ENCODE measurements around the gene PIK3R5.
"Not testable (repeated sequence)": the region's sequence is repeated elsewhere in the genome, so short reads cannot be mapped to it uniquely, and the experiment has no call there.

PIK3R5 gene

GRCh38 chr17:8985054-8985701 is 19.7 kb upstream of the PIK3R5 start:
- no peak for TF ChIP-seq CTCF (IDR thresholded peaks at IDR 0.05; ENCODE audit: low read depth, low read length, missing control alignments)
- DNase-seq (ENCODE audit: low read depth) = no peak
- no peak overlapping the region for H3K4me3 ChIP-seq (ENCODE audit: low read depth, low read length)
- in situ Hi-C loops (cut with HindIII; ENCODE audit: low sequenced_read_pairs) = no loop called here

GRCh38 chr17:8984225-8984624 is 18.7 kb upstream of the PIK3R5 start:
- DNase-seq (ENCODE audit: low read depth); H3K4me3 ChIP-seq (ENCODE audit: low read depth, low read length); in situ Hi-C loops (cut with HindIII; ENCODE audit: low sequenced_read_pairs): not testable (repeated sequence)

- TF ChIP-seq CTCF (IDR thresholded peaks at IDR 0.05; ENCODE audit: low read depth, low read length, missing control alignments) = no peak
- no peak overlapping the region for H3K4me3 ChIP-seq (ENCODE audit: low read depth, low read length)
- no peak for DNase-seq (ENCODE audit: low read depth)
- in situ Hi-C loops (cut with HindIII; ENCODE audit: low sequenced_read_pairs) = no loop called here
Measured at GRCh38 chr17:8981443-8981842, 15.9 kb upstream of the PIK3R5 start.

- in situ Hi-C loops (cut with HindIII; ENCODE audit: low sequenced_read_pairs) = no loop called here
- no peak for DNase-seq (ENCODE audit: low read depth)
- no peak overlapping the region for H3K4me3 ChIP-seq (ENCODE audit: low read depth, low read length)
- no peak for TF ChIP-seq CTCF (IDR thresholded peaks at IDR 0.05; ENCODE audit: low read depth, low read length, missing control alignments)
Measured at GRCh38 chr17:8979715-8980114, 14.2 kb upstream of the PIK3R5 start.

GRCh38 chr17:8976638-8977037 is 11.1 kb upstream of the PIK3R5 start:
- in situ Hi-C loops (cut with HindIII; ENCODE audit: low sequenced_read_pairs) = no loop called here
- no peak for TF ChIP-seq CTCF (IDR thresholded peaks at IDR 0.05; ENCODE audit: low read depth, low read length, missing control alignments)
- no peak overlapping the region for H3K4me3 ChIP-seq (ENCODE audit: low read depth, low read length)
- DNase-seq (ENCODE audit: low read depth) = no peak

- TF ChIP-seq CTCF (IDR thresholded peaks at IDR 0.05; ENCODE audit: low read depth, low read length, missing control alignments) = no peak
- in situ Hi-C loops (cut with HindIII; ENCODE audit: low sequenced_read_pairs) = no loop called here
- no peak for DNase-seq (ENCODE audit: low read depth)
Measured at GRCh38 chr17:8975091-8975725, 9.7 kb upstream of the PIK3R5 start.

GRCh38 chr17:8969901-8970300 is 4.4 kb upstream of the PIK3R5 start:
- no peak for DNase-seq (ENCODE audit: low read depth)
- TF ChIP-seq CTCF (IDR thresholded peaks at IDR 0.05; ENCODE audit: low read depth, low read length, missing control alignments) = no peak
- no peak overlapping the region for H3K4me3 ChIP-seq (ENCODE audit: low read depth, low read length)
- in situ Hi-C loops (cut with HindIII; ENCODE audit: low sequenced_read_pairs) = no loop called here

More at GRCh38 chr17:8975091-8975725, 9.7 kb upstream of the PIK3R5 start:
- H3K4me3 ChIP-seq (ENCODE audit: low read depth, low read length) = no peak overlapping the region

All from astrocyte of the cerebellum (primary cell).